PC-3 (cell line): ENCODE measurements around the gene CBFA2T2. TPM values are rescaled to one million over a fixed set of nuclear protein-coding genes. Genes with fewer than 3 reads are reported as not detected.
"Not testable (repeated sequence)": the region's sequence is repeated elsewhere in the genome, so short reads cannot be mapped to it uniquely, and the experiment has no call there.

Experiments used
- ATAC-seq: fragments of 200-7000 bp; cut with Tn5 transposase; 2 replicates; pipeline ENCODE4 v1.9.1; 2020; ENCODE audit warnings: mild to moderate bottlenecking, moderate library complexity
- BruUV-seq: library from RNA; stranded (reverse); fragments of 400-500 nt; replicated peaks from 2 replicates; lab custom pipeline; 2021; lab: Mats Ljungman, UMichigan
- CTCF ChIA-PET: fragments of 300-600 bp; sonication (Branson Sonifier 250); formaldehyde crosslinking; loops from one replicate; lab custom pipeline; 2022; ENCODE audit warnings: antibody characterized with exemption; lab: Charles Lee
- POLR2A ChIA-PET: fragments of 300-600 bp; sonication (Branson Sonifier 250); formaldehyde crosslinking; loops from one replicate; lab custom pipeline; 2022; ENCODE audit warnings: antibody characterized with exemption; ENCODE audit not compliant: unreplicated experiment; lab: Charles Lee
- DNase-seq: peaks from one replicate; pipeline ENCODE4 v3.0.0-alpha.2; 2015
- H2AFZ ChIP-seq: fragments of 300-600 bp; sonication (generic); 2 replicates; pipeline ENCODE4 v1.6.0; 2016; ENCODE audit warnings: antibody characterized with exemption, low read length
- H3F3A ChIP-seq: fragments of 300-600 bp; sonication (generic); one replicate; pipeline ENCODE4 v1.6.0; 2017; ENCODE audit warnings: antibody characterized with exemption, low read length, control low read depth, mild to moderate bottlenecking; ENCODE audit not compliant: unreplicated experiment
- H3K27ac ChIP-seq: fragments of 300-600 bp; sonication (generic); 2 replicates; pipeline ENCODE4 v1.5.1; 2016; ENCODE audit warnings: mild to moderate bottlenecking, low read length
- H3K27me3 ChIP-seq: fragments of 300-600 bp; sonication (generic); 2 replicates; pipeline ENCODE4 v1.6.1; 2016; ENCODE audit warnings: low read length, mixed read lengths
- H3K36me3 ChIP-seq: fragments of 300-600 bp; sonication (generic); 2 replicates; pipeline ENCODE4 v1.6.1; 2016; ENCODE audit warnings: low read depth, mixed run types, low read length, mixed read lengths
- H3K4me1 ChIP-seq: fragments of 300-600 bp; sonication (generic); 2 replicates; pipeline ENCODE4 v1.5.1; 2016; ENCODE audit warnings: low read length; ENCODE audit not compliant: insufficient read depth
- H3K4me2 ChIP-seq: fragments of 300-600 bp; sonication (generic); 2 replicates; pipeline ENCODE4 v1.6.0; 2016; ENCODE audit warnings: low read length
- H3K4me3 ChIP-seq: fragments of 300-600 bp; sonication (generic); 2 replicates; pipeline ENCODE4 v1.5.1; 2016; ENCODE audit warnings: mild to moderate bottlenecking, low read length, mixed read lengths
- H3K79me2 ChIP-seq: fragments of 300-600 bp; sonication (generic); 2 replicates; pipeline ENCODE4 v1.6.1; 2017; ENCODE audit warnings: low read length, mixed read lengths
- H3K9ac ChIP-seq: fragments of 300-600 bp; sonication (generic); 2 replicates; pipeline ENCODE4 v1.6.0; 2016; ENCODE audit warnings: mild to moderate bottlenecking, low read length
- H3K9me2 ChIP-seq: fragments of 300-600 bp; sonication (generic); replicated peaks from 2 replicates; pipeline ENCODE4 v1.6.1; 2016; ENCODE audit warnings: mixed run types, low read length, mixed read lengths
- H3K9me3 ChIP-seq: fragments of 300-600 bp; sonication (generic); 2 replicates; pipeline ENCODE4 v1.6.1; 2016; ENCODE audit warnings: low read length, mixed read lengths
- H4K20me1 ChIP-seq: fragments of 300-600 bp; sonication (generic); 2 replicates; pipeline ENCODE4 v1.6.1; 2016; ENCODE audit warnings: low read length, mixed read lengths
- EZH2 ChIP-seq: fragments of 300-600 bp; sonication (generic); IDR thresholded peaks from one replicate; pipeline ENCODE4 v1.6.1; 2017; ENCODE audit warnings: antibody characterized with exemption, mild to moderate bottlenecking, low read length; ENCODE audit not compliant: unreplicated experiment
- EZH2phosphoT487 ChIP-seq: fragments of 300-600 bp; sonication (generic); IDR thresholded peaks from 2 replicates; pipeline ENCODE4 v1.6.1; 2018; ENCODE audit warnings: mild to moderate bottlenecking, antibody characterized with exemption, low read length, borderline replicate concordance
- intact Hi-C: fragments of 100-400 bp; cut with micrococcal nuclease; formaldehyde crosslinking; loops from 2 replicates; pipeline ENCODE4 v1.9.0; 2023
- total RNA-seq: library from RNA; depleted of rRNA; stranded (reverse); fragments of >200 nt; gene quantifications from 2 replicates; pipeline ENCODE4 v1.2.3, GENCODE V29; 2014
- TF ChIP-seq, protein P1 (sequence below): fragments of 300-600 bp; sonication (generic); conservative IDR thresholded peaks from 2 replicates; pipeline ENCODE4 v1.5.1; 2017; ENCODE audit warnings: antibody characterized with exemption, low read depth, mild to moderate bottlenecking, low read length

The CBFA2T2 gene
- total RNA-seq, 1 experiment from 2014 or later: 9.7 TPM

DNA sequence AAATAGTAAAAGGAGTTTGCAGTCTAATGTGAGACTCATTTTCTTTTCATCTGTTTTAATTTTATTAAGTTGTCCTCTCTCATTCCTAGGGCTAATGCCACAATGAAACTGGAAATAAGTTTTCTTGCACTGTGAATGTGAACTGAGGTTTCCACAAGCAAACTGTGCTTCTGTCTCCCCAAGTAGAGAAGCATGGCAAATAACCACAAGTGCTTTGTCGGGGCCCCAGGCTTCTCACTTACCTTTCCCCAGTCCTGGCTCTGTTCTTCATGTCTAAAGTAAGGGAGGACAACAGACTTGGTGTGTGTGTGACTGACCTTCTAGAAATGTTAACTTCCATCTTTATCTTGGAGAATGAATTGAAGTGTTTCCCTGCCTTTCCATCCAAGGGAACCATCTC, 80.8 kb downstream of the CBFA2T2 start:
- Histone ChIP-seq H2AFZ (no peak overlapping the region), H3K27ac (no peak overlapping the region), H3F3A (no peaks in the 10 kb centered on the region), H3K9me3 (no peaks in the 10 kb centered on the region), H3K79me2 (no peaks in the 10 kb centered on the region), H3K27me3 (no peaks in the 10 kb centered on the region), H3K9ac (no peak overlapping the region), H3K9me2 (no peaks in the 10 kb centered on the region), H3K4me1 (peaks cover 12% of the 10 kb centered on the region), H3K4me3 (no peak overlapping the region), H4K20me1 (no peaks in the 10 kb centered on the region), H3K36me3 (no peaks in the 10 kb centered on the region), H3K4me2 (no peak overlapping the region)
- CTCF ChIA-PET: no interaction called here
- ATAC-seq (no peak), DNase-seq (no peak)
- intact Hi-C loops: no loop called here
- POLR2A ChIA-PET: no interaction called here
- no TSS peak for BruUV-seq
- TF ChIP-seq EZH2phosphoT487: no peak

DNA sequence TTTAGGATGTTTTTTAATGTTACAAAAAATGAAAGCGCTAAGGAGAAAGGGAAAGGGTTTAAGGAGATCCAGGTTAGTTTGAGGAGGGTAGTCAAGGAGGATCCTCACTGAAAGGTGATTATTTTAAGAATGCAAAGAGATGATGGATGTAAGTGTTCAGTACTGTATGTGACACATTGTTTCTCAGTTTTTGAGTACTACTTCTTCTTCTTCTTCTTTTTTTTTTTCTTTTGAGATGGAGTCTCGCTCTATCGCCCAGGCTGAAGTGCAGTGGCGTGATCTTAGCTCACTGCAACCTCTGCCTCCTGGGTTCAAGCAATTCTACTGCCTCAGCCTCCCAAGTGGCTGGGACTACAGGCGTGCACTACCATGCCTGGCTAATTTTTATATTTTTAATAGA, 83.4 kb downstream of the CBFA2T2 start:
- H3K79me2 ChIP-seq, H3F3A ChIP-seq, H3K9me2 ChIP-seq, H3K36me3 ChIP-seq, CTCF ChIA-PET, H3K4me2 ChIP-seq, intact Hi-C loops, H4K20me1 ChIP-seq, H3K9me3 ChIP-seq, ATAC-seq, H3K9ac ChIP-seq, DNase-seq, H3K27ac ChIP-seq, H2AFZ ChIP-seq, H3K4me3 ChIP-seq, POLR2A ChIA-PET, H3K27me3 ChIP-seq, BruUV-seq: not testable (repeated sequence)
- H3K4me1 ChIP-seq: peaks cover 12% of the 10 kb centered on the region

DNA sequence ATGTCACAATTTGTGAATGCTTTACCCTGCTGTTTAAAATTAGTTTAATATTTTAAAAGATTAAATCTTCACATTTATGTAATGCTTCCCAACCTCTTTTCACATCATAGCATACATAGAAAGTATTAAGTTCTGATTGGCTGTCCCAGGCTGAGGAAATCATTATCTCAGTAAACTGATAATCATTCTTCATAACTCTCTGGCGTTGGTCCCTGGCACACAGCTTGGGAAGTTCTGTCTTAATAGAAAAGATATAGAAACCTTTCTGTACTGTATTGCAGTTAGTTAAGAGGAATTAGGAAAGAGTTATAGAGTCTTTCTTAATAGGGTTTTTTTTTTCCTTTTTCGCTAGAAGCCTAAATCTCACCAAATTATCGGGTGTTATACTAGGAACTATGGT, 85.4 kb downstream of the CBFA2T2 start:
- DNase-seq (no peak), ATAC-seq (no peak)
- Histone ChIP-seq H3K4me2 (no peak overlapping the region), H3K27me3 (no peaks in the 10 kb centered on the region), H3K4me1 (no peaks in the 10 kb centered on the region), H3F3A (no peaks in the 10 kb centered on the region), H3K9me2 (no peaks in the 10 kb centered on the region), H3K9me3 (no peaks in the 10 kb centered on the region), H4K20me1 (no peaks in the 10 kb centered on the region), H3K4me3 (no peak overlapping the region), H3K27ac (no peak overlapping the region), H3K79me2 (no peaks in the 10 kb centered on the region), H2AFZ (no peak overlapping the region), H3K9ac (no peak overlapping the region), H3K36me3 (no peaks in the 10 kb centered on the region)
- intact Hi-C loops: no loop called here
- no TSS peak for BruUV-seq
- POLR2A ChIA-PET: no interaction called here
- CTCF ChIA-PET: no interaction called here
- TF ChIP-seq, protein P1, sequence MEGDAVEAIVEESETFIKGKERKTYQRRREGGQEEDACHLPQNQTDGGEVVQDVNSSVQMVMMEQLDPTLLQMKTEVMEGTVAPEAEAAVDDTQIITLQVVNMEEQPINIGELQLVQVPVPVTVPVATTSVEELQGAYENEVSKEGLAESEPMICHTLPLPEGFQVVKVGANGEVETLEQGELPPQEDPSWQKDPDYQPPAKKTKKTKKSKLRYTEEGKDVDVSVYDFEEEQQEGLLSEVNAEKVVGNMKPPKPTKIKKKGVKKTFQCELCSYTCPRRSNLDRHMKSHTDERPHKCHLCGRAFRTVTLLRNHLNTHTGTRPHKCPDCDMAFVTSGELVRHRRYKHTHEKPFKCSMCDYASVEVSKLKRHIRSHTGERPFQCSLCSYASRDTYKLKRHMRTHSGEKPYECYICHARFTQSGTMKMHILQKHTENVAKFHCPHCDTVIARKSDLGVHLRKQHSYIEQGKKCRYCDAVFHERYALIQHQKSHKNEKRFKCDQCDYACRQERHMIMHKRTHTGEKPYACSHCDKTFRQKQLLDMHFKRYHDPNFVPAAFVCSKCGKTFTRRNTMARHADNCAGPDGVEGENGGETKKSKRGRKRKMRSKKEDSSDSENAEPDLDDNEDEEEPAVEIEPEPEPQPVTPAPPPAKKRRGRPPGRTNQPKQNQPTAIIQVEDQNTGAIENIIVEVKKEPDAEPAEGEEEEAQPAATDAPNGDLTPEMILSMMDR: no peak
- no peak for TF ChIP-seq EZH2
- no peak for TF ChIP-seq EZH2phosphoT487
